Breast epithelium (tissue), 3 donors: Measurements from ENCODE around the gene NFAT5.

Experiments used
- POLR2A ChIP-seq: fragments of 450-650 bp; IDR thresholded peaks from one replicate; pipeline ENCODE4 v1.6.1; 2016; ENCODE audit warnings: antibody characterized with exemption, mild to moderate bottlenecking, moderate library complexity
- POLR2AphosphoS5 ChIP-seq, 3 donors: sonication (generic); formaldehyde crosslinking; IDR thresholded peaks; one replicate each; pipeline ENCODE4 v1.6.1; 2017; ENCODE audit warnings: antibody characterized with exemption in 3 of 3
- TF ChIP-seq, protein P1 (sequence below), 3 donors: fragments of 450-650 bp; IDR thresholded peaks; one replicate each; pipeline ENCODE4 v1.5.1; 2016 to 2017; ENCODE audit warnings: antibody characterized with exemption in 3 of 3, mild to moderate bottlenecking in 3 of 3, moderate library complexity in 3 of 3

GRCh38 chr16:69706256-69706974, 140.6 kb downstream of the NFAT5 start:
- TF ChIP-seq, protein P1, sequence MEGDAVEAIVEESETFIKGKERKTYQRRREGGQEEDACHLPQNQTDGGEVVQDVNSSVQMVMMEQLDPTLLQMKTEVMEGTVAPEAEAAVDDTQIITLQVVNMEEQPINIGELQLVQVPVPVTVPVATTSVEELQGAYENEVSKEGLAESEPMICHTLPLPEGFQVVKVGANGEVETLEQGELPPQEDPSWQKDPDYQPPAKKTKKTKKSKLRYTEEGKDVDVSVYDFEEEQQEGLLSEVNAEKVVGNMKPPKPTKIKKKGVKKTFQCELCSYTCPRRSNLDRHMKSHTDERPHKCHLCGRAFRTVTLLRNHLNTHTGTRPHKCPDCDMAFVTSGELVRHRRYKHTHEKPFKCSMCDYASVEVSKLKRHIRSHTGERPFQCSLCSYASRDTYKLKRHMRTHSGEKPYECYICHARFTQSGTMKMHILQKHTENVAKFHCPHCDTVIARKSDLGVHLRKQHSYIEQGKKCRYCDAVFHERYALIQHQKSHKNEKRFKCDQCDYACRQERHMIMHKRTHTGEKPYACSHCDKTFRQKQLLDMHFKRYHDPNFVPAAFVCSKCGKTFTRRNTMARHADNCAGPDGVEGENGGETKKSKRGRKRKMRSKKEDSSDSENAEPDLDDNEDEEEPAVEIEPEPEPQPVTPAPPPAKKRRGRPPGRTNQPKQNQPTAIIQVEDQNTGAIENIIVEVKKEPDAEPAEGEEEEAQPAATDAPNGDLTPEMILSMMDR (IDR thresholded peaks at IDR 0.05), result no peak
- TF ChIP-seq POLR2A, result no peak
- no peak for TF ChIP-seq POLR2AphosphoS5 (IDR thresholded peaks at IDR 0.05)
